IMR-90 (cell line): ENCODE measurements around the gene PPM1M. TPM values are rescaled to one million over a fixed set of nuclear protein-coding genes. Genes with fewer than 3 reads are reported as not detected.
A peak's percentile ranks its signal among the peaks of the same experiment; 100 is the strongest.

ENCODE experiments used
- ATAC-seq: fragments of 200-7000 bp; cut with Tn5 transposase; 2 replicates; pipeline ENCODE4 v1.9.1; 2020; ENCODE audit warnings: low read depth, mild to moderate bottlenecking, moderate library complexity
- BruUV-seq: library from RNA; stranded (reverse); fragments of 400-500 nt; replicated peaks from 2 replicates; lab custom pipeline; 2021; lab: Mats Ljungman, UMichigan
- CTCF ChIA-PET: fragments of 300-600 bp; formaldehyde crosslinking; extraction: SDS; loops from one replicate; lab custom pipeline; 2021; ENCODE audit warnings: antibody characterized with exemption; lab: Yijun Ruan, JAX
- POLR2A ChIA-PET: fragments of 300-600 bp; sonication (Branson Sonifier 250); formaldehyde crosslinking; loops from one replicate; lab custom pipeline; 2022; ENCODE audit warnings: antibody characterized with exemption; ENCODE audit not compliant: unreplicated experiment; lab: Charles Lee
- DNase-seq: peaks from one replicate; pipeline ENCODE4 v3.0.0; 2013
- H2AFZ ChIP-seq: replicated peaks from 2 replicates; pipeline ENCODE3; 2013; ENCODE audit warnings: low read length, mild to moderate bottlenecking; ENCODE audit not compliant: poor library complexity
- H2AK5ac ChIP-seq: 2 replicates; pipeline ENCODE4 v1.6.1; 2013; ENCODE audit warnings: low read depth, low read length, inconsistent platforms
- H2AK9ac ChIP-seq: replicated peaks from 2 replicates; pipeline ENCODE3; 2013; ENCODE audit warnings: mild to moderate bottlenecking, low read depth, low read length, moderate library complexity; ENCODE audit not compliant: poor library complexity
- H2BK120ac ChIP-seq: 2 replicates; pipeline ENCODE4 v1.6.1; 2013; ENCODE audit warnings: low read depth, low read length, inconsistent platforms
- H2BK15ac ChIP-seq: 3 replicates; pipeline ENCODE4 v1.6.1; 2013; ENCODE audit warnings: low read depth, low read length, inconsistent platforms
- H2BK20ac ChIP-seq: 2 replicates; pipeline ENCODE4 v1.6.1; 2013; ENCODE audit warnings: low read depth, mild to moderate bottlenecking, inconsistent platforms, low read length, moderate library complexity
- H2BK5ac ChIP-seq: 2 replicates; pipeline ENCODE4 v1.6.1; 2013; ENCODE audit warnings: mild to moderate bottlenecking, low read depth, low read length, inconsistent platforms; ENCODE audit not compliant: poor library complexity, severe bottlenecking
- H3K14ac ChIP-seq: replicated peaks from 2 replicates; pipeline ENCODE4 v1.6.1; 2013; ENCODE audit warnings: low read depth, low read length, inconsistent platforms
- H3K18ac ChIP-seq: 2 replicates; pipeline ENCODE4 v1.6.1; 2013; ENCODE audit warnings: low read depth, low read length, control low read depth
- H3K23ac ChIP-seq: 2 replicates; pipeline ENCODE4 v1.6.1; 2013; ENCODE audit warnings: low read depth, low read length, inconsistent platforms
- H3K27ac ChIP-seq: 2 replicates; pipeline ENCODE4 v1.5.1; 2013; ENCODE audit warnings: mild to moderate bottlenecking, control low read depth, low read length; ENCODE audit not compliant: insufficient read depth
- H3K27me3 ChIP-seq: 2 replicates; pipeline ENCODE4 v1.6.1; 2013; ENCODE audit warnings: low read length; ENCODE audit not compliant: control insufficient read depth, insufficient read depth
- H3K36me3 ChIP-seq: 2 replicates; pipeline ENCODE4 v1.6.1; 2013; ENCODE audit warnings: low read length, mixed read lengths; ENCODE audit not compliant: control insufficient read depth, insufficient read depth
- H3K4ac ChIP-seq: 2 replicates; pipeline ENCODE4 v1.6.1; 2013; ENCODE audit warnings: low read depth, low read length, inconsistent platforms
- H3K4me1 ChIP-seq: 2 replicates; pipeline ENCODE4 v1.6.1; 2013; ENCODE audit warnings: low read length, mixed read lengths; ENCODE audit not compliant: control insufficient read depth, insufficient read depth
- H3K4me2 ChIP-seq: 2 replicates; pipeline ENCODE4 v1.6.1; 2013; ENCODE audit warnings: low read depth, mild to moderate bottlenecking, control low read depth, low read length, moderate library complexity
- H3K4me3 ChIP-seq: 2 replicates; pipeline ENCODE4 v1.5.1; 2013; ENCODE audit warnings: low read depth, mild to moderate bottlenecking, control low read depth, low read length, moderate library complexity; ENCODE audit not compliant: insufficient read depth
- H3K56ac ChIP-seq: 2 replicates; pipeline ENCODE4 v1.6.1; 2013; ENCODE audit warnings: low read length, inconsistent platforms; ENCODE audit not compliant: insufficient read depth; ENCODE audit errors: extremely low read depth
- H3K79me1 ChIP-seq, 2 experiments: 2 replicates each; pipeline ENCODE4 v1.6.1; 2013; ENCODE audit warnings: low read length in 2 of 2, inconsistent platforms in 1 of 2, low read depth in 1 of 2
- H3K9ac ChIP-seq: 2 replicates; pipeline ENCODE4 v1.6.1; 2013; ENCODE audit warnings: low read depth, low read length, control low read depth
- H3K9me1 ChIP-seq: 2 replicates; pipeline ENCODE4 v1.6.1; 2013; ENCODE audit warnings: low read length, inconsistent platforms; ENCODE audit not compliant: insufficient read depth
- H3K9me3 ChIP-seq: 2 replicates; pipeline ENCODE4 v1.6.1; 2013; ENCODE audit warnings: low read length; ENCODE audit not compliant: control insufficient read depth, insufficient read depth
- H4K20me1 ChIP-seq: 2 replicates; pipeline ENCODE4 v1.6.1; 2013; ENCODE audit warnings: low read length, inconsistent platforms; ENCODE audit not compliant: insufficient read depth
- H4K5ac ChIP-seq: 2 replicates; pipeline ENCODE4 v1.6.1; 2013; ENCODE audit warnings: mild to moderate bottlenecking, low read depth, low read length, control low read depth
- H4K8ac ChIP-seq, 2 experiments: 2 replicates each; pipeline ENCODE4 v1.6.1; 2013; ENCODE audit warnings: low read depth in 2 of 2, low read length in 2 of 2, control low read depth in 1 of 2, inconsistent platforms in 1 of 2
- H4K91ac ChIP-seq: 2 replicates; pipeline ENCODE4 v1.6.1; 2013; ENCODE audit warnings: low read depth, low read length, inconsistent platforms; ENCODE audit not compliant: insufficient read depth
- CEBPB ChIP-seq: IDR thresholded peaks from 2 replicates; pipeline ENCODE4 v1.6.1; 2012; ENCODE audit warnings: low read depth, low read length, improper control_type of control experiment
- CHD1 ChIP-seq: IDR thresholded peaks from 2 replicates; pipeline ENCODE4 v1.6.1; 2012; ENCODE audit warnings: low read depth, low read length, improper control_type of control experiment
- CTCF ChIP-seq: conservative IDR thresholded peaks from 2 replicates; pipeline ENCODE4 v1.5.1; 2012; ENCODE audit warnings: mild to moderate bottlenecking, low read depth, low read length, improper control_type of control experiment
- ELK1 ChIP-seq: fragments of 150-350 bp; IDR thresholded peaks from 2 replicates; pipeline ENCODE4 v1.6.1; 2016; ENCODE audit warnings: low read depth, mild to moderate bottlenecking, low read length, moderate library complexity, borderline replicate concordance
- MAFK ChIP-seq: IDR thresholded peaks from 2 replicates; pipeline ENCODE4 v1.6.1; 2012; ENCODE audit warnings: low read depth, low read length, improper control_type of control experiment
- MAZ ChIP-seq: IDR thresholded peaks from 2 replicates; pipeline ENCODE4 v1.6.1; 2012; ENCODE audit warnings: low read depth, mild to moderate bottlenecking, low read length, improper control_type of control experiment, moderate library complexity, borderline replicate concordance
- MXI1 ChIP-seq: IDR thresholded peaks from 2 replicates; pipeline ENCODE4 v1.6.1; 2012; ENCODE audit warnings: low read depth, mild to moderate bottlenecking, low read length, moderate library complexity, borderline replicate concordance
- NFE2L2 ChIP-seq: fragments of 150-350 bp; IDR thresholded peaks from 2 replicates; pipeline ENCODE4 v1.6.1; 2016; ENCODE audit warnings: low read depth, mild to moderate bottlenecking, low read length
- POLR2A ChIP-seq: IDR thresholded peaks from 2 replicates; pipeline ENCODE4 v1.6.1; 2012; ENCODE audit warnings: mild to moderate bottlenecking, low read depth, low read length
- RAD21 ChIP-seq: IDR thresholded peaks from 2 replicates; pipeline ENCODE4 v1.6.1; 2012; ENCODE audit warnings: low read length, improper control_type of control experiment
- RCOR1 ChIP-seq: IDR thresholded peaks from 2 replicates; pipeline ENCODE4 v1.6.1; 2012; ENCODE audit warnings: mild to moderate bottlenecking, low read length, improper control_type of control experiment; ENCODE audit not compliant: insufficient replicate concordance
- RFX5 ChIP-seq: IDR thresholded peaks from 2 replicates; pipeline ENCODE4 v1.8.0; 2012; ENCODE audit warnings: low read depth, mild to moderate bottlenecking, low read length, moderate library complexity
- SMC3 ChIP-seq: fragments of 150-350 bp; IDR thresholded peaks from 2 replicates; pipeline ENCODE4 v1.6.1; 2016; ENCODE audit warnings: low read depth, mild to moderate bottlenecking, antibody characterized with exemption, low read length, moderate library complexity
- USF2 ChIP-seq: fragments of 150-350 bp; IDR thresholded peaks from 2 replicates; pipeline ENCODE4 v1.6.1; 2017; ENCODE audit warnings: mild to moderate bottlenecking, antibody characterized with exemption, low read length, low read depth
- WGBS, 2 experiments: methylation state at CpG; one replicate each; pipeline versions ENCODE4 v1.1.5 to v1.1.7; 2013; ENCODE audit warnings: missing lambda C conversion rate in 2 of 2; ENCODE audit not compliant: insufficient read length in 1 of 2; ENCODE audit errors: extremely low coverage in 2 of 2; 5-methylcytosine and 5-hydroxymethylcytosine counted together
- dilution Hi-C: fragments of 300-500 bp; cut with HindIII; formaldehyde crosslinking; loops from one replicate; pipeline ENCODE4 v1.14.3; 2018; ENCODE audit warnings: low sequenced_read_pairs; ENCODE audit not compliant: unreplicated experiment
- in situ Hi-C: fragments of 300-500 bp; cut with MboI; formaldehyde crosslinking; loops from 3 replicates; pipeline ENCODE4 v1.14.3; 2019; ENCODE audit warnings: low sequenced_read_pairs, inconsistent platforms, mixed read lengths
- intact Hi-C: fragments of 100-400 bp; cut with micrococcal nuclease; formaldehyde crosslinking; loops from 2 replicates; pipeline ENCODE4 v1.10.0; 2022
- polyA plus RNA-seq, 3 experiments: library from polyadenylated mRNA; depleted of rRNA; stranded (reverse); fragments of >200 nt; gene quantifications; 2 replicates each; pipeline ENCODE4 v1.2.3, GENCODE V29; 2012; ENCODE audit warnings: low replicate concordance in 1 of 3
- total RNA-seq: library from RNA; depleted of rRNA; stranded (reverse); fragments of >200 nt; gene quantifications from 2 replicates; pipeline ENCODE4 v1.2.3, GENCODE V29; 2012

Gene PPM1M
- total and polyA plus RNA-seq, 2 of the 4 experiments (the other 2 are of a cell fraction) = 12.2 to 18.1 TPM

- H2AFZ ChIP-seq = no peak overlapping the region
- TF ChIP-seq CTCF (no peak), RCOR1 (no peak), POLR2A (no peak), USF2 (no peak), MAFK (no peak), SMC3 (no peak), RAD21 (no peak), MXI1 (no peak), CHD1 (no peak), MAZ (no peak), CEBPB (no peak), ELK1 (no peak), RFX5 (no peak), NFE2L2 (no peak)
- H4K8ac ChIP-seq = peak overlapping the region; percentile 47 to 71; a peak in 2 of 4 replicates
- H3K9ac ChIP-seq = no peak overlapping the region
- no peak overlapping the region for H3K4me3 ChIP-seq
- H3K36me3 ChIP-seq = no peaks in the 10 kb centered on the region
- H2AK9ac ChIP-seq = peak overlapping the region; percentile 1
- H3K4me2 ChIP-seq = no peak overlapping the region
- no peak for DNase-seq
- ChIA-PET CTCF (interaction anchor here (0.5 kb wide), 1 partner anchor 43 kb away, joined by 3 read pairs; no protein-coding TSS in a partner anchor), POLR2A (no interaction called here)
- H4K91ac ChIP-seq = peak overlapping the region; percentile 27
- intact Hi-C loops = no loop called here
- BruUV-seq = no TSS peak
- H3K4me1 ChIP-seq = peaks cover 34% of the 10 kb centered on the region
- peak overlapping the region; percentile 27; the same call in 1 of the 3 replicates for H2BK15ac ChIP-seq
- H2BK120ac ChIP-seq = peak overlapping the region; percentile 73
- in situ Hi-C loops = no loop called here
- H3K18ac ChIP-seq = no peak overlapping the region
- peaks cover 19 to 71% of the 10 kb centered on the region in 2 experiments for H3K79me1 ChIP-seq
- dilution Hi-C loops = no loop called here
- no peaks in the 10 kb centered on the region for H3K27me3 ChIP-seq
- H2AK5ac ChIP-seq = peak overlapping the region; percentile 62; the same call in 1 of the 2 replicates
- 0 out of 2 replicates have a peak, but pooled peaks cover 1% of the 10 kb centered on the region for H3K9me3 ChIP-seq
- H3K9me1 ChIP-seq = peaks cover 33% of the 10 kb centered on the region
- peak overlapping the region; percentile 1; the same call in 1 of the 2 replicates for H4K5ac ChIP-seq
- no peak overlapping the region for H3K56ac ChIP-seq
- peak overlapping the region; percentile 82 for H3K4ac ChIP-seq
- H3K23ac ChIP-seq = no peak overlapping the region; the same call in 1 of the 2 replicates
- peak overlapping the region; percentile 38 for H2BK5ac ChIP-seq
- H3K27ac ChIP-seq = peak overlapping the region; percentile 73; the same call in 1 of the 2 replicates
- no peak for ATAC-seq
- H3K14ac ChIP-seq = peak overlapping the region; percentile 5; the same call in 1 of the 2 replicates
- WGBS, 2 experiments = no CpG with 5 or more reads among the region's 4 CpGs
- H2BK20ac ChIP-seq = peak overlapping the region; percentile 35
- peaks cover 15% of the 10 kb centered on the region for H4K20me1 ChIP-seq
Observed at GRCh38 chr3:52240886-52241370, 4.6 kb upstream of the PPM1M start.
